Endothelial cell of umbilical vein (primary cell): ENCODE data around the gene EFTUD2. TPM values are rescaled to one million over a fixed set of nuclear protein-coding genes. Genes with fewer than 3 reads are reported as not detected.

Experiments
- BruUV-seq: library from RNA; stranded (reverse); fragments of 400-500 nt; replicated peaks from 2 replicates; lab custom pipeline; 2021; lab: Mats Ljungman, UMichigan
- CTCF ChIA-PET: fragments of 300-600, 350-600 bp; sonication (Branson Sonifier 250); formaldehyde crosslinking; loops from one replicate; lab custom pipeline; 2021; ENCODE audit warnings: antibody characterized with exemption, inconsistent platforms; lab: Charles Lee
- POLR2A ChIA-PET: fragments of 300-600, 350-600 bp; sonication (Branson Sonifier 250); formaldehyde crosslinking; loops from one replicate; lab custom pipeline; 2021; ENCODE audit warnings: antibody characterized with exemption, inconsistent platforms; lab: Charles Lee
- DNase-seq: peaks from one replicate; pipeline ENCODE4 v3.0.0-alpha.2; 2011; ENCODE audit warnings: low read depth, low spot score
- FAIRE-seq: peaks from 2 replicates; lab custom pipeline; 2011; peaks lifted over from hg19 to GRCh38; lab: Jason Lieb, UNC
- H2AFZ ChIP-seq: 2 replicates; pipeline ENCODE4 v1.6.0; 2012; ENCODE audit warnings: low read depth, low read length, control low read depth, inconsistent platforms
- H3K27ac ChIP-seq: 2 replicates; pipeline ENCODE4 v1.5.1; 2011; ENCODE audit warnings: low read depth, mild to moderate bottlenecking, control low read depth, low read length, moderate library complexity; ENCODE audit not compliant: insufficient read depth
- H3K27me3 ChIP-seq, 2 experiments: 2 replicates each; pipeline versions ENCODE4 v1.6.0 to v1.6.1; 2011; ENCODE audit warnings: low read length in 2 of 2, mixed read lengths in 1 of 2; ENCODE audit not compliant: control insufficient read depth in 2 of 2, insufficient read depth in 2 of 2
- H3K36me3 ChIP-seq, 2 experiments: 2 replicates in 1 of 2; 3 replicates in 1 of 2; pipeline ENCODE4 v1.5.1; 2011; ENCODE audit warnings: low read length in 2 of 2, mild to moderate bottlenecking in 1 of 2, moderate library complexity in 1 of 2; ENCODE audit not compliant: control insufficient read depth in 2 of 2, insufficient read depth in 2 of 2; ENCODE audit errors: extremely low read depth in 1 of 2
- H3K4me1 ChIP-seq: 3 replicates; pipeline ENCODE4 v1.5.1; 2011; ENCODE audit warnings: mild to moderate bottlenecking, low read length; ENCODE audit not compliant: control insufficient read depth, insufficient read depth; ENCODE audit errors: extremely low read depth
- H3K4me2 ChIP-seq: 2 replicates; pipeline ENCODE4 v1.6.1; 2011; ENCODE audit warnings: low read length, control low read depth, mixed read lengths; ENCODE audit not compliant: insufficient read depth
- H3K4me3 ChIP-seq, 3 experiments: fragments of 200-600 bp in 1 of 3; sonication (generic), shearing (Covaris generic) in 1 of 3; replicated peaks in 1 of 3; 2 replicates each; pipeline ENCODE4 v1.5.1; 2011 to 2016; ENCODE audit warnings: control low read depth in 3 of 3, low read length in 3 of 3, mild to moderate bottlenecking in 2 of 3, inconsistent platforms in 1 of 3, low read depth in 1 of 3, moderate library complexity in 1 of 3; ENCODE audit not compliant: insufficient read depth in 1 of 3
- H3K79me2 ChIP-seq: 2 replicates; pipeline ENCODE4 v1.6.0; 2012; ENCODE audit warnings: low read length, inconsistent platforms; ENCODE audit not compliant: control insufficient read depth, insufficient read depth
- H3K9ac ChIP-seq: replicated peaks from 2 replicates; pipeline ENCODE3; 2011; ENCODE audit warnings: low read length, control low read depth; ENCODE audit not compliant: insufficient read depth; ENCODE audit errors: extremely low read depth
- H3K9me1 ChIP-seq: replicated peaks from 3 replicates; pipeline ENCODE4 v1.6.0; 2011; ENCODE audit warnings: mild to moderate bottlenecking, low read length; ENCODE audit not compliant: control insufficient read depth, insufficient read depth; ENCODE audit errors: extremely low read depth
- H3K9me3 ChIP-seq: replicated peaks from 2 replicates; pipeline ENCODE4 v1.5.1; 2012; ENCODE audit warnings: low read length, inconsistent platforms; ENCODE audit not compliant: control insufficient read depth, insufficient read depth
- H4K20me1 ChIP-seq: replicated peaks from 2 replicates; pipeline ENCODE3; 2011; ENCODE audit warnings: mild to moderate bottlenecking, low read length; ENCODE audit not compliant: control insufficient read depth, insufficient read depth; ENCODE audit errors: extremely low read depth
- CTCF ChIP-seq, 2 donors: IDR thresholded peaks; 1 replicate in 1 of 2; 2 replicates in 1 of 2; pipeline ENCODE4 v1.5.1; 2011; ENCODE audit warnings: low read length in 2 of 2, mild to moderate bottlenecking in 2 of 2, moderate library complexity in 2 of 2, control low read depth in 1 of 2, inconsistent platforms in 1 of 2, low read depth in 1 of 2; ENCODE audit not compliant: insufficient read depth in 1 of 2; ENCODE audit errors: extremely low read depth in 1 of 2
- EZH2 ChIP-seq: IDR thresholded peaks from 2 replicates; pipeline ENCODE4 v1.6.1; 2012; ENCODE audit warnings: borderline replicate concordance, low read depth, mild to moderate bottlenecking, moderate library complexity, low read length, inconsistent platforms; ENCODE audit not compliant: severe bottlenecking
- FOS ChIP-seq: IDR thresholded peaks from 2 replicates; pipeline ENCODE4 v1.6.1; 2011; ENCODE audit warnings: mild to moderate bottlenecking, low read length, moderate library complexity, borderline replicate concordance; ENCODE audit not compliant: insufficient read depth
- GATA2 ChIP-seq: IDR thresholded peaks from 2 replicates; pipeline ENCODE4 v1.7.0; 2011; ENCODE audit warnings: low read depth, mild to moderate bottlenecking, moderate library complexity, mixed read lengths, low read length; ENCODE audit not compliant: insufficient read length, insufficient read depth
- JUN ChIP-seq: IDR thresholded peaks from 2 replicates; pipeline ENCODE4 v1.6.1; 2011; ENCODE audit warnings: borderline replicate concordance, low read depth; ENCODE audit not compliant: insufficient read length, insufficient read depth
- MYC ChIP-seq: IDR thresholded peaks from one replicate; pipeline ENCODE4 v1.6.1; 2011; ENCODE audit warnings: mild to moderate bottlenecking, low read depth, low read length
- POLR2A ChIP-seq: IDR thresholded peaks from 2 replicates; pipeline ENCODE4 v1.6.1; 2012; ENCODE audit warnings: low read depth, mild to moderate bottlenecking, control low read depth, low read length
- POLR2AphosphoS5 ChIP-seq: IDR thresholded peaks from 2 replicates; pipeline ENCODE4 v1.6.1; 2012; ENCODE audit warnings: low read depth, mild to moderate bottlenecking, control low read depth, low read length, moderate library complexity; ENCODE audit not compliant: insufficient read depth
- dilution Hi-C: fragments of 300-500 bp; cut with MboI; formaldehyde crosslinking; loops from one replicate; pipeline ENCODE4 v1.15.0; 2019; ENCODE audit warnings: low sequenced_read_pairs; ENCODE audit not compliant: extremely low pct_ligation_motif_present
- intact Hi-C: fragments of 100-400 bp; cut with micrococcal nuclease; formaldehyde crosslinking; loops from one replicate; pipeline ENCODE4 v1.10.0; 2022
- polyA plus RNA-seq, 4 experiments: library from polyadenylated mRNA; depleted of rRNA in 3 of 4; stranded (reverse) in 3 of 4; unstranded in 1 of 4; fragments of >200 nt; gene quantifications; 2 replicates each; pipeline versions ENCODE4 v1.2.1 to v1.2.3, GENCODE V29; 2011 to 2012; ENCODE audit warnings: missing spikeins in 1 of 4
- total RNA-seq: library from RNA; stranded (reverse); gene quantifications from 2 replicates; pipeline ENCODE4 v1.2.3, GENCODE V29; 2021
- TF ChIP-seq, protein P1 (sequence below): IDR thresholded peaks from 2 replicates; pipeline ENCODE4 v1.6.1; 2011; ENCODE audit not compliant: insufficient read depth, insufficient read length

EFTUD2 gene
- total and polyA plus RNA-seq, 2 donors (not counting 3 experiments of a cell fraction or from before 2014, with no cell fraction given), result 125 to 170 TPM

GRCh38 chr17:44915862-44916780, 16.9 kb upstream of the EFTUD2 start:
- Histone ChIP-seq H3K27me3 (peaks cover 0 to 9% of the 10 kb centered on the region in 2 experiments), H4K20me1 (no peaks in the 10 kb centered on the region), H3K9me1 (no peaks in the 10 kb centered on the region), H3K36me3 (no peaks in the 10 kb centered on the region), H3K9me3 (no peaks in the 10 kb centered on the region), H2AFZ (no peak overlapping the region), H3K79me2 (no peaks in the 10 kb centered on the region), H3K9ac (no peak overlapping the region), H3K27ac (no peak overlapping the region), H3K4me2 (no peak overlapping the region), H3K4me1 (peaks cover 12% of the 10 kb centered on the region), H3K4me3 (no peak overlapping the region)
- DNase-seq, result peak; percentile 14
- dilution Hi-C loops, result no loop called here
- intact Hi-C loops, result no loop called here
- no peak for FAIRE-seq
- CTCF ChIA-PET, result interaction anchor here (0.6 to 9.9 kb wide), 5 partner anchors 16 to 219 kb away, joined by 3 to 331 read pairs (median 7); partner anchors contain the start of genes ACBD4 and EFTUD2
- POLR2A ChIA-PET, result no interaction called here
- BruUV-seq, result no TSS peak
- TF ChIP-seq POLR2AphosphoS5 (no peak), GATA2 (no peak), CTCF (IDR thresholded peaks at IDR 0.05; ENCODE audit: extremely low read depth in 1 of 2, insufficient read depth in 1 of 2, low read depth in 1 of 2, low read length in 2 of 2) (no peak), JUN (no peak), FOS (no peak), POLR2A (no peak), EZH2 (no peak), MYC (no peak)
- TF ChIP-seq, protein P1, sequence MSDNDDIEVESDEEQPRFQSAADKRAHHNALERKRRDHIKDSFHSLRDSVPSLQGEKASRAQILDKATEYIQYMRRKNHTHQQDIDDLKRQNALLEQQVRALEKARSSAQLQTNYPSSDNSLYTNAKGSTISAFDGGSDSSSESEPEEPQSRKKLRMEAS, result no peak
